Activated T-cell treated with anti-CD3 and anti-CD28 coated beads for 24 hours (primary cell): Measurements from ENCODE around the gene TBC1D3G.
"Not testable (repeated sequence)": the region's sequence is repeated elsewhere in the genome, so short reads cannot be mapped to it uniquely, and the experiment has no call there.

Experiments
- DNase-seq: peaks from one replicate; pipeline ENCODE4 v3.0.0-alpha.2; 2020; ENCODE audit warnings: low read depth

Gene TBC1D3G

GRCh38 chr17:36323584-36323983 lies at the start of gene TBC1D3G:
TBC1D3G (plus strand) TSS chr17:36323884; CDS start chr17:36325412, 1,528 bp downstream.
- not testable (repeated sequence) for DNase-seq

- not testable (repeated sequence) for DNase-seq
These were observed 40.4 kb upstream of the TBC1D3G start for GRCh38 chr17:36283256-36283655.

- DNase-seq, result not testable (repeated sequence)
These were observed 39.5 kb upstream of the TBC1D3G start for GRCh38 chr17:36284219-36284618.

- not testable (repeated sequence) for DNase-seq
These were observed 33.6 kb upstream of the TBC1D3G start for GRCh38 chr17:36289965-36290612.

- not testable (repeated sequence) for DNase-seq
These were observed 28.5 kb upstream of the TBC1D3G start for GRCh38 chr17:36295161-36295560.

- not testable (repeated sequence) for DNase-seq
These were observed 7.9 kb upstream of the TBC1D3G start for GRCh38 chr17:36315736-36316135.

GRCh38 chr17:36362496-36362895 lies 38.8 kb downstream of the TBC1D3G start:
- DNase-seq, result not testable (repeated sequence)

GRCh38 chr17:36375938-36376337 lies 52.3 kb downstream of the TBC1D3G start:
- not testable (repeated sequence) for DNase-seq
